GM21381 (cell line): ENCODE measurements around the gene GTF3C1.

Experiments used
- ATAC-seq: cut with Tn5 transposase; IDR thresholded peaks from one replicate; pipeline ENCODE4 v1.9.1; 2021; ENCODE audit warnings: mild to moderate bottlenecking, moderate library complexity; ENCODE audit not compliant: unreplicated experiment

Gene GTF3C1

GRCh38 chr16:27564224-27564623 lies 14.5 kb upstream of the GTF3C1 start:
- no peak for ATAC-seq

- ATAC-seq, result no peak
Measured at GRCh38 chr16:27561216-27561615, 11.5 kb upstream of the GTF3C1 start.

- no peak for ATAC-seq
Measured at GRCh38 chr16:27558932-27559331, 9.2 kb upstream of the GTF3C1 start.

- no peak for ATAC-seq
Measured at GRCh38 chr16:27558434-27558833, 8.7 kb upstream of the GTF3C1 start.

- no peak for ATAC-seq
Measured at GRCh38 chr16:27556471-27556870, 6.8 kb upstream of the GTF3C1 start.

- no peak for ATAC-seq
Measured at GRCh38 chr16:27551036-27551435, 1.3 kb upstream of the GTF3C1 start.

GRCh38 chr16:27550582-27550920 lies 838 bp upstream of the GTF3C1 start:
- no peak for ATAC-seq

GRCh38 chr16:27549464-27549745 lies 308 bp downstream of the GTF3C1 start:
- peak; percentile 28 for ATAC-seq

- ATAC-seq, result no peak
Measured at GRCh38 chr16:27547851-27548250, 1.9 kb downstream of the GTF3C1 start.

GRCh38 chr16:27547134-27547533 lies 2.6 kb downstream of the GTF3C1 start:
- ATAC-seq, result no peak

GRCh38 chr16:27544671-27545070 lies 5.0 kb downstream of the GTF3C1 start:
- ATAC-seq, result no peak

GRCh38 chr16:27543801-27544200 lies 5.9 kb downstream of the GTF3C1 start:
- ATAC-seq, result no peak

GRCh38 chr16:27539636-27540035 lies 10.1 kb downstream of the GTF3C1 start:
- no peak for ATAC-seq

- ATAC-seq, result no peak
Measured at GRCh38 chr16:27539120-27539519, 10.6 kb downstream of the GTF3C1 start.

GRCh38 chr16:27538528-27538927 lies 11.2 kb downstream of the GTF3C1 start:
- no peak for ATAC-seq

- no peak for ATAC-seq
Measured at GRCh38 chr16:27534256-27534655, 15.5 kb downstream of the GTF3C1 start.

- no peak for ATAC-seq
Measured at GRCh38 chr16:27531826-27532800, 17.6 kb downstream of the GTF3C1 start.

GRCh38 chr16:27531186-27531585 lies 18.5 kb downstream of the GTF3C1 start:
- no peak for ATAC-seq

- no peak for ATAC-seq
Measured at GRCh38 chr16:27529962-27530361, 19.8 kb downstream of the GTF3C1 start.

GRCh38 chr16:27528294-27528693 lies 21.4 kb downstream of the GTF3C1 start:
- ATAC-seq, result no peak

- no peak for ATAC-seq
Measured at GRCh38 chr16:27526180-27526579, 23.5 kb downstream of the GTF3C1 start.

- no peak for ATAC-seq
Measured at GRCh38 chr16:27522173-27522707, 27.5 kb downstream of the GTF3C1 start.
